NCI-H187 (cell line): ENCODE results near the gene NOTCH3.

ENCODE experiments used
- DNase-seq, 2 experiments: peaks; one replicate each; lab custom pipeline; 2025; lab: John Stamatoyannopoulos, UW

The NOTCH3 gene

DNA sequence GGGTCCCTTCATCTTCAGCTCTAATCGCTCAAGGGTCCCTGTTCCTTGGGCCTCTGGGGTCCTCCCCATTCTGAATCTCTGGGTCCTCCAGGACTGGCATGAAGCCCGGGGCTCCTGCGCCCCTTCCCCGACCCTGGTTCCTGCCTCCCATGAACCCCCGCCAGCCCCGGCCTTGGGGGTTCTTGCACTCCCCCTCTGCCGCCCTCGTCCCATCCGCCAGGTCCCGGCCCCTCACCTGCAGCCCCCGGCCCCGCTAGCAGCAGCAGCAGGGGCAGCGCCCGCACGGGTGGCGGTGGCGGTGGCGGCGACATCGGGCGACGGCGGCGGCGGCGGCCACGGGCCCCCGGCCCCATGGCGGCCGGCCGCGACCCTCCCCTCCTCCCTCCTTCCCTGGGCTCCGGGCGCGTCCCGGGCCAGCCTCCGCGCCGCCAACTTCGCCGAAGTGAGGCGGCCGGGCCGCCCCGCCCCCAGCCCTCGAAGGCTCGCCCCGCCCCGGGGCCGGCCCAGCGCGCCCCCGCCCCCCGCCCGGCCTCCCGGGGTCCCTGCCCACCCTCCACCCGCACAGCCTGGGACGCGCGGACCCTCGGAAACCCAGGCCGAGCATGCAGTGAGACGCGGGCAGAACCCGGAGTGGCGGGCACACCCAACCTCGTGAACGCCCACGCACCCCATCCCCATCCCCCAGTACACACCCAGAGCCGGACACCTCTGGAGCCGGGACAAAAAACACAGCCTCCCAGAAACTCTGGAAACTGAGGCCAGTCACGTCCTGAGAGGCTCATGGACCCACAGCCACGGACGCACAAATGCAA, at the start of gene NOTCH3:
NOTCH3 (minus strand) TSS at position 443 of the 812 bp plus-strand sequence; CDS start at position 353, 90 bp downstream.
- no peak for DNase-seq

- DNase-seq = no peak
These were observed 49.8 kb upstream of the NOTCH3 start for GRCh38 chr19:15250640-15250993.

GRCh38 chr19:15249972-15250639, 49.3 kb upstream of the NOTCH3 start:
- no peak for DNase-seq

DNA sequence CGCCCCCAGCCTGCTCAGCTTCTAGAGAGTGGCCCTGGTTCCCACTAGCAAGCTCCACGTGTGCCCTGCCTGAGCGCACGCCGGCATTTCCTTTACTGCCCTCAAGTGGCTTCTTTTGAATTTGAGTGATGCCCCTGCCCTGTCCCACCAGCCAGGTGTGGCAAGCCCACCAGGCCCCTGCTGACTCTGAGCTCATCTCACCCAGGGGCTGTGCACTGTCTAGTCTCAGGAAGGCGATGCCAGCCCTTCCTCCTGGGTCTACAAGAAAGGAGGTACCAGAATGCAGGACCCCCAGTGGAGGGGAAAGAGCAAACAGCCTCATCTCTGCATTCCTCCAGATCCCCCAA, 48.7 kb upstream of the NOTCH3 start:
- no peak for DNase-seq

DNA sequence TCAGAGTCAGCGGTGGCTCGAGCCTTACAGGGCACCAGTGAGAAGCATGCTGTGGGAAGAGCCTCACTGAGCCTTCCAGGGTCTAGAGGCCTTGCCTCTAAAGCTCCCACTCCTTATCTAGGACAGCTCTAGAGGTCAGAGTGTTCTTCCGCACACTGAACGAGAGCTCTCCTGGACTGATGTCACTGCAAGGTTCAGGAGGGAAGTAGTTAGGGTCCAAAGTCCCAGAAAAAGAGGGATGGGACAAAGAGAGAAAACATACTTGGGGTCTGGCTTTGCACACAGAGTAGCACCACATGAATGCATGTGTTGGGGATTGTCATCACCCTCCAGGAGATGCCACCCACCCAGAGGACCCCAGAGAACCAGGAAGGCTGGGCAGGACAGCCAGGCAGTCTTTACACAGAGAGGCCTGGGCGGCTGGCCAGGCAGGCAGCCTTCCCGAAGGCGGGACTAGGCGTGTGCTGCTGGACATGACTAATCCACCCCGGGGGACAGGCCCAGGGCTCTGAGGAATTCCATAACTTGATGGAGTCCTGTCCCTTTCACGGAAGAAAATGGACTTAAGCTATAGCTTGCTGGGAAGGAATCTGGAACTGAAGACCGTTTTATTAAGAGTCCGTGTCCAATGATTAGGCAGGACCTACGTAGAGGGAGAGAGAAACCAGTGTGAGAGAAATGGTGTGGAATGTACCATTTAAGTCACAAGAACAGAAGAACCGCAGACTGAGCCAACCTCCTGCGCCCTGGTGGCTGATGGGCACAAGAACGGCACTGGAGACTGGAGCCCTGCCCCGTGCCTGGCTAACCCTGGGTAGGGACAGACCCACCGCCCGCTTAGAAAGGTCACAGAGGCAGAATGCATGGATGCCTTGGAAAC, 48.1 kb upstream of the NOTCH3 start:
- DNase-seq = no peak

- no peak for DNase-seq
These were observed 47.3 kb upstream of the NOTCH3 start for GRCh38 chr19:15248106-15248505.

DNA sequence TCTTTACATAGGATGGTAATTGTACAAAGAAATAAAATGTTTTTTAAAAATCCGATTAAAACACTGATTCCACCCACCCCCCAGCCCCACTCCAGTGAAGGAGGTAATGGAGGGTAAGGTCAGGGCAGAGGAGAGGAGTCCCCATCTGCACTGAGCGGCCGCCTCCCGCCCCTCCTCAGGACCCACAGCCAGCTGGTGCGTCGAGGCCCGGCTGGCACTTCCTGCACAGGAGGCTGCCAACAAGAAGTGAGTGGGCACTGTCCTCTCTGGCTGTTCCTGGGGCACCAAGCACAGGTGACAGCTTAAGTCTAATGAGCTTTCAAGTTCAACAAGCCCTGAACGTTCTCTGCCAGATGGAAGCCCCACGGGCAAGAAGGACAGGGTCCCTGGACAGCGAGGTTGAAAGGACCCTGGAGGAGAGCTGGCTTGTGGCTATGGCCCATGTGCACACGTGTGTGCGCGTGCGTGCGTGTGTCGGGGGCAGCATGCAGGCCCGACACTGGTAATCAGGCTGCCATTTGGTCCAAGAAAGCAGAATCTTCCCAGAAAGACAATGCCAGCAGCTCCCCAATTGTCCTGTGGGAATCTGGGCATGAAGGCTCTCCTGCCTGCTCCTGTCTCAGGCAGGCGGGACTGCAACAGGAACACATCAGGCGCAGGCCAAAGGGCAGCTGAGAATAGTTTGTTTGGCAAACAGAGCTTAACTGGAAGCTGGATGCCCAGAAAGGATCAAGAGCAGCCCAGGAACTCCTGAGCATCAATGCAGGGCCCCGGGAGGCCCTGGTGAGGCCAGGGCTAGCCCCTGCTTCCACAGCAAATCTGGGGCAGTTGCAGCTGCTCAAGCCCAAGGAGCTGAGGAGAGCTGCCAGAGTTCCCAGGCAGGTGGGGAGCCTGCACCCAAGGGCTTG, 46.6 kb upstream of the NOTCH3 start:
- DNase-seq = no peak

DNA sequence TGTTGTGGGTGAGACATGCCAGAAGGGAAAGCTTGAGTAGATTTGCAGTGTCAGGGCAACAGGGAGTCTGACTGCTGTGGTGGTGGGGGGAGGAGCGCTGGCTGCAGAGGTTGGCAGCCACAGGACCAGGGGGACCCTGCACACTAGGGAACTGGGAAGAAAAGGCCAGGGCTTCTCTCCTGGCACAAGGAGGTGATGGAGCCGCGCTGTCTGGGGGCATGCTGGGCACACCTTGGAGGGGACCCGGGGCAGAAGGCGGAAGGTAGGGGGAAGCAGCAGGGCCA, 45.3 kb upstream of the NOTCH3 start:
- no peak for DNase-seq

DNA sequence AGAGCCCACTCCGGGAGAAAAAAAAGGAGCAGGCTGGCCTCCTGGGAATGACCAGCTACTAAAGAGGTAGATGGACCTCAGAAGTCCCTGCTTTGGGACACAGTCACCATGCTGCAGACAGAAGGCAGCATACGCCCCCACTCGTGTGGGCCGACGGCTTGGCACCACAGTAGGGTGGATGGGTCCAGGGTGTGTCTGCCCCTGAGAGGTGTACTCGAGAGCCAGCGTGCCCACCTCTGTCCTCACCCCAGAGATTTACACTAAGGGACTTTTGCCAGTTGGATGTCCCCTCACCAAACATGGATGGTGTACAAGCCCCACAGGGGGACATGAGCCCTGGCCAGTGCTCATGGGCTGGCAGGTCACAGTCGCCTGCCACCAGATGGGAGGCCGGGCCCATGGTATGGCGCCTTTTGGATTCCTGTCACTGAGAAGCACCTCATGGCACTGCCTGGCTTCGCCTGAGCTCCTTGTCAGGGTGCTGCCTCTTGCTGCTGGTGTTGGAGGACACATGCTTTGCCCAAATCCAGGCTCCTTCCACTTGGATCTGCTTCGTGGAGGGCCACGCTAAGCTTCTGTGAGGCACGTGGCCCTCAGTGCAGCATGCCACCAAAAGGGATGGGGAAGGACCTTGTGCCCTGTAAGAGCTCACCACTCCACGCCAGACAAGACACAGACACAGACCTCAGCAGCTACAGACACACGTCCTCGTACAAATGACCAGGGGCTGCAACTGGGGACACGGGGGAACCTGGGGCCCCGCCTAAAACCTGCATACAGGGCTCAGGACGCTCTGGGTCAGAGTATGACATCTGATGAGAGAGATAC, 44.8 kb upstream of the NOTCH3 start:
- DNase-seq = no peak

GRCh38 chr19:15244808-15245207, 44.0 kb upstream of the NOTCH3 start:
- no peak for DNase-seq

- no peak for DNase-seq
These were observed 43.5 kb upstream of the NOTCH3 start for GRCh38 chr19:15244106-15244803.

DNA sequence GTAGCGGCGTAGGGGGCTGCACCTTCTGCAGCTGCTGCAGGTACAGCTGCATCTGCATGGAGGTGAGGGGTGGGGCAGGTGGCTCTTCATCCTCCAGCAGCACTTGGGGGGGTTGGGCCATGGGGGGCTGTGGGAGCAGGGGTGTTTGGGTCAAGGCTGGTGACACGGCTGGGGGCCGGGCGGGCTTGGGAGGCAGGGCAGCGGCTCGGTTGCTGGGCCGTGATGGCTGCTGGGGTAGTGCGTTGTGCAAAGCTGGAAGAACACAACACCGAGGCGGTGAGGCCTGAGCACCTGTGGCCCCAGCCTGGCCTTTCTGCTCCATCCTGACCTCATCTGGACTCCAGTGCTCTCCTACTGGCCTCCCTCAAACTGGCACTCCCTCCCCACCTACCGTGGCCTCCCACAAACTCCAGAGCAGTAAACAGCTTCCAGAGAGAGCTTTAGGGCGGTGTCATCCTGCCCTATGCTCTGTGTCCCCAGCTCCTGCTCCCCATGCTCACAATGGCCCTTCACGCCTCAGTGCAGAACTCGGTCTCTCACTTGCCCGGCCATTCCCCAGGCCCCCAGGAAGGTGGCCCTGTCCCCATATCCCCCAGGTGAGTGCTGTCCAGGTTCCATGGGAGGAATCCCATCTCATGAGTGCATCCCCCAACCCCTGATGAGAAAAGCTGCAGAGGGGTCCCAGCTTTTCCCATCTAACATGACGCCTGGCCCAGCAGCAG, 42.6 kb upstream of the NOTCH3 start:
- DNase-seq = no peak

- no peak for DNase-seq
These were observed 40.6 kb upstream of the NOTCH3 start for GRCh38 chr19:15241259-15241910.

- DNase-seq = no peak
These were observed 39.7 kb upstream of the NOTCH3 start for GRCh38 chr19:15240515-15240914.

- no peak for DNase-seq
These were observed 38.6 kb upstream of the NOTCH3 start for GRCh38 chr19:15239337-15239949.

GRCh38 chr19:15238639-15239155, 37.9 kb upstream of the NOTCH3 start:
- DNase-seq = no peak

GRCh38 chr19:15237759-15238638, 37.2 kb upstream of the NOTCH3 start:
- DNase-seq = no peak
